GM23338 (cell line): ENCODE data around the gene SYT6. TPM values are rescaled to one million over a fixed set of nuclear protein-coding genes. Genes with fewer than 3 reads are reported as not detected.

Experiments used
- ATAC-seq: fragments of 200-7000 bp; cut with Tn5 transposase; 3 replicates; pipeline ENCODE4 v1.9.1; 2020
- DNase-seq: peaks from one replicate; pipeline ENCODE4 v3.0.0-alpha.2; 2015; ENCODE audit warnings: low spot score
- H2AFZ ChIP-seq: fragments of 200-600 bp; sonication (generic); 2 replicates; pipeline ENCODE4 v1.8.0; 2016; ENCODE audit warnings: antibody characterized with exemption, mild to moderate bottlenecking, moderate library complexity
- H3F3A ChIP-seq: fragments of 200-600 bp; sonication (generic); replicated peaks from 2 replicates; pipeline ENCODE4 v1.8.0; 2017; ENCODE audit warnings: antibody characterized with exemption, mixed run types, low read depth
- H3K27ac ChIP-seq: fragments of 200-600 bp; sonication (generic); 2 replicates; pipeline ENCODE4 v1.6.1; 2016; ENCODE audit warnings: low read depth
- H3K27me3 ChIP-seq: fragments of 200-600 bp; sonication (generic); 2 replicates; pipeline ENCODE4 v1.8.0; 2016; ENCODE audit warnings: mild to moderate bottlenecking, mixed run types, moderate library complexity; ENCODE audit not compliant: insufficient read depth
- H3K36me3 ChIP-seq: fragments of 200-600 bp; sonication (generic); 2 replicates; pipeline ENCODE4 v1.8.0; 2016; ENCODE audit warnings: mild to moderate bottlenecking; ENCODE audit not compliant: insufficient read depth
- H3K4me1 ChIP-seq: fragments of 200-600 bp; sonication (generic); 2 replicates; pipeline ENCODE4 v1.8.0; 2016; ENCODE audit warnings: mild to moderate bottlenecking, moderate library complexity; ENCODE audit not compliant: insufficient read depth
- H3K4me2 ChIP-seq: fragments of 200-600 bp; sonication (generic); 2 replicates; pipeline ENCODE4 v1.7.1; 2017; ENCODE audit warnings: mixed run types
- H3K4me3 ChIP-seq: fragments of 200-600 bp; sonication (generic); 2 replicates; pipeline ENCODE4 v1.6.1; 2016; ENCODE audit warnings: mixed run types
- H3K79me2 ChIP-seq: fragments of 200-600 bp; sonication (generic); replicated peaks from 2 replicates; pipeline ENCODE4 v1.8.0; 2017; ENCODE audit warnings: mild to moderate bottlenecking; ENCODE audit not compliant: insufficient read depth
- H3K9me2 ChIP-seq: fragments of 200-600 bp; sonication (generic); 2 replicates; pipeline ENCODE4 v1.8.0; 2017; ENCODE audit not compliant: insufficient read depth
- H4K20me1 ChIP-seq: fragments of 200-600 bp; sonication (generic); replicated peaks from 2 replicates; pipeline ENCODE4 v1.8.0; 2017; ENCODE audit warnings: mild to moderate bottlenecking; ENCODE audit not compliant: insufficient read depth
- H3K27ac Mint-ChIP-seq: 2 replicates; pipeline ENCODE4 v1.8.0; 2020; ENCODE audit warnings: inconsistent platforms, mild to moderate bottlenecking, moderate library complexity, mixed read lengths
- H3K27me3 Mint-ChIP-seq: 3 replicates; pipeline ENCODE4 v1.8.0; 2022; ENCODE audit warnings: low read depth, mild to moderate bottlenecking, moderate library complexity, mixed read lengths, inconsistent platforms; ENCODE audit not compliant: insufficient read depth, poor library complexity
- H3K36me3 Mint-ChIP-seq: 3 replicates; pipeline ENCODE4 v1.8.0; 2021; ENCODE audit warnings: low read depth, mild to moderate bottlenecking, inconsistent platforms, moderate library complexity, mixed read lengths
- H3K4me1 Mint-ChIP-seq: 3 replicates; pipeline ENCODE4 v1.8.0; 2020; ENCODE audit warnings: mild to moderate bottlenecking, inconsistent platforms, mixed read lengths
- H3K4me3 Mint-ChIP-seq: 3 replicates; pipeline ENCODE4 v1.8.0; 2021; ENCODE audit warnings: moderate library complexity, mild to moderate bottlenecking, inconsistent platforms, mixed read lengths
- H3K9me3 Mint-ChIP-seq: 3 replicates; pipeline ENCODE4 v1.8.0; 2020; ENCODE audit warnings: moderate library complexity, mild to moderate bottlenecking, inconsistent platforms, mixed read lengths
- CREB1 ChIP-seq: fragments of 250-450 bp; sonication (Bioruptor Pico); IDR thresholded peaks from 2 replicates; pipeline ENCODE4 v1.5.0; 2020; ENCODE audit warnings: low read depth, mild to moderate bottlenecking, moderate library complexity
- EZH2 ChIP-seq: fragments of 200-600 bp; sonication (generic); IDR thresholded peaks from one replicate; pipeline ENCODE4 v1.8.0; 2017; ENCODE audit warnings: antibody characterized with exemption, mild to moderate bottlenecking, low read depth; ENCODE audit not compliant: unreplicated experiment
- POLR2AphosphoS5 ChIP-seq: IDR thresholded peaks from 2 replicates; pipeline ENCODE4 v1.6.1; 2016; ENCODE audit warnings: antibody characterized with exemption, low read depth
- STAT1 ChIP-seq: IDR thresholded peaks from one replicate; pipeline ENCODE4 v1.6.1; 2016; ENCODE audit warnings: antibody characterized with exemption; ENCODE audit not compliant: unreplicated experiment
- ZNF114 ChIP-seq: fragments of 250-450 bp; sonication (Bioruptor Pico); IDR thresholded peaks from 2 replicates; pipeline ENCODE4 v1.5.0; 2020; ENCODE audit warnings: mild to moderate bottlenecking, moderate library complexity
- polyA plus RNA-seq: library from polyadenylated mRNA; unstranded; fragments of >200 nt; fragmentation: Nextera tagmentation; extraction: Ambion mirVana; gene quantifications from 2 replicates; pipeline ENCODE4 v1.2.1, GENCODE V29; 2016
- total RNA-seq: library from RNA; depleted of rRNA; stranded (reverse); fragments of >200 nt; shearing (Covaris generic); gene quantifications from 2 replicates; pipeline ENCODE4 v1.2.3, GENCODE V29; 2014
- TF ChIP-seq, protein P1 (sequence below): fragments of 250-450 bp; sonication (Bioruptor Pico); IDR thresholded peaks from 2 replicates; pipeline ENCODE4 v1.5.0; 2020; ENCODE audit warnings: mild to moderate bottlenecking, moderate library complexity
- TF ChIP-seq, protein P2 (sequence below): IDR thresholded peaks from 2 replicates; pipeline ENCODE4 v1.6.1; 2016; ENCODE audit warnings: antibody characterized with exemption

Gene SYT6
- total and polyA plus RNA-seq, 2 experiments from 2014 or later = 31.2 to 42.6 TPM

DNA sequence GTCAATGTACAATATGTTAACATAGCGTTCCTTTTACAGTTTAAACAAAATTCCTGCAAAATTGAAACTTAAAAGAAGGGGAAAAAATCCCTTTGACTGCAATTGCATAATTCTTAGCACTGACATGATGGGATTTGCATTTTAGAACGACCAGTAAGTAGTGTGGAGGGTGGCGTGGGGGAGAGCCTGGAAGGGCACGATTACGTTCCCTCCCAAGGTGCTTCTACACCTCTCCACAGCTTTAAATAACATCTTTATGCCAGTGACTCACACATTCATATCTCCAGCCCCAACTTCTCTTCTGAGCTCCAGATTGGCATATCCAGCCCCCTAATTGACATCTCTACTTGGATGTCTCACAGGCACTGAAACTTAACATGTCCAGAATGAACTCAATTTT, 110.1 kb downstream of the SYT6 start:
- H3K9me2 ChIP-seq = peaks cover 58% of the 10 kb centered on the region
- no peak overlapping the region for H3K27ac ChIP-seq
- H2AFZ ChIP-seq = no peak overlapping the region
- TF ChIP-seq, protein P1, sequence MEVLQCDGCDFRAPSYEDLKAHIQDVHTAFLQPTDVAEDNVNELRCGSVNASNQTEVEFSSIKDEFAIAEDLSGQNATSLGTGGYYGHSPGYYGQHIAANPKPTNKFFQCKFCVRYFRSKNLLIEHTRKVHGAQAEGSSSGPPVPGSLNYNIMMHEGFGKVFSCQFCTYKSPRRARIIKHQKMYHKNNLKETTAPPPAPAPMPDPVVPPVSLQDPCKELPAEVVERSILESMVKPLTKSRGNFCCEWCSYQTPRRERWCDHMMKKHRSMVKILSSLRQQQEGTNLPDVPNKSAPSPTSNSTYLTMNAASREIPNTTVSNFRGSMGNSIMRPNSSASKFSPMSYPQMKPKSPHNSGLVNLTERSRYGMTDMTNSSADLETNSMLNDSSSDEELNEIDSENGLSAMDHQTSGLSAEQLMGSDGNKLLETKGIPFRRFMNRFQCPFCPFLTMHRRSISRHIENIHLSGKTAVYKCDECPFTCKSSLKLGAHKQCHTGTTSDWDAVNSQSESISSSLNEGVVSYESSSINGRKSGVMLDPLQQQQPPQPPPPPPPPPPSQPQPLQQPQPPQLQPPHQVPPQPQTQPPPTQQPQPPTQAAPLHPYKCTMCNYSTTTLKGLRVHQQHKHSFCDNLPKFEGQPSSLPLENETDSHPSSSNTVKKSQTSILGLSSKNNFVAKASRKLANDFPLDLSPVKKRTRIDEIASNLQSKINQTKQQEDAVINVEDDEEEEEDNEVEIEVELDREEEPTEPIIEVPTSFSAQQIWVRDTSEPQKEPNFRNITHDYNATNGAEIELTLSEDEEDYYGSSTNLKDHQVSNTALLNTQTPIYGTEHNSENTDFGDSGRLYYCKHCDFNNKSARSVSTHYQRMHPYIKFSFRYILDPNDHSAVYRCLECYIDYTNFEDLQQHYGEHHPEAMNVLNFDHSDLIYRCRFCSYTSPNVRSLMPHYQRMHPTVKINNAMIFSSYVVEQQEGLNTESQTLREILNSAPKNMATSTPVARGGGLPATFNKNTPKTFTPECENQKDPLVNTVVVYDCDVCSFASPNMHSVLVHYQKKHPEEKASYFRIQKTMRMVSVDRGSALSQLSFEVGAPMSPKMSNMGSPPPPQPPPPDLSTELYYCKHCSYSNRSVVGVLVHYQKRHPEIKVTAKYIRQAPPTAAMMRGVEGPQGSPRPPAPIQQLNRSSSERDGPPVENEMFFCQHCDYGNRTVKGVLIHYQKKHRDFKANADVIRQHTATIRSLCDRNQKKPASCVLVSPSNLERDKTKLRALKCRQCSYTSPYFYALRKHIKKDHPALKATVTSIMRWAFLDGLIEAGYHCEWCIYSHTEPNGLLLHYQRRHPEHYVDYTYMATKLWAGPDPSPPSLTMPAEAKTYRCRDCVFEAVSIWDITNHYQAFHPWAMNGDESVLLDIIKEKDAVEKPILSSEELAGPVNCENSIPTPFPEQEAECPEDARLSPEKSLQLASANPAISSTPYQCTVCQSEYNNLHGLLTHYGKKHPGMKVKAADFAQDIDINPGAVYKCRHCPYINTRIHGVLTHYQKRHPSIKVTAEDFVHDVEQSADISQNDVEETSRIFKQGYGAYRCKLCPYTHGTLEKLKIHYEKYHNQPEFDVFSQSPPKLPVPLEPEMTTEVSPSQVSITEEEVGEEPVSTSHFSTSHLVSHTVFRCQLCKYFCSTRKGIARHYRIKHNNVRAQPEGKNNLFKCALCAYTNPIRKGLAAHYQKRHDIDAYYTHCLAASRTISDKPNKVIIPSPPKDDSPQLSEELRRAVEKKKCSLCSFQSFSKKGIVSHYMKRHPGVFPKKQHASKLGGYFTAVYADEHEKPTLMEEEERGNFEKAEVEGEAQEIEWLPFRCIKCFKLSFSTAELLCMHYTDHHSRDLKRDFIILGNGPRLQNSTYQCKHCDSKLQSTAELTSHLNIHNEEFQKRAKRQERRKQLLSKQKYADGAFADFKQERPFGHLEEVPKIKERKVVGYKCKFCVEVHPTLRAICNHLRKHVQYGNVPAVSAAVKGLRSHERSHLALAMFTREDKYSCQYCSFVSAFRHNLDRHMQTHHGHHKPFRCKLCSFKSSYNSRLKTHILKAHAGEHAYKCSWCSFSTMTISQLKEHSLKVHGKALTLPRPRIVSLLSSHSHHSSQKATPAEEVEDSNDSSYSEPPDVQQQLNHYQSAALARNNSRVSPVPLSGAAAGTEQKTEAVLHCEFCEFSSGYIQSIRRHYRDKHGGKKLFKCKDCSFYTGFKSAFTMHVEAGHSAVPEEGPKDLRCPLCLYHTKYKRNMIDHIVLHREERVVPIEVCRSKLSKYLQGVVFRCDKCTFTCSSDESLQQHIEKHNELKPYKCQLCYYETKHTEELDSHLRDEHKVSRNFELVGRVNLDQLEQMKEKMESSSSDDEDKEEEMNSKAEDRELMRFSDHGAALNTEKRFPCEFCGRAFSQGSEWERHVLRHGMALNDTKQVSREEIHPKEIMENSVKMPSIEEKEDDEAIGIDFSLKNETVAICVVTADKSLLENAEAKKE (CRISPR knock-in tag) = no peak
- peaks cover 16% of the 10 kb centered on the region for H3K4me1 Mint-ChIP-seq
- H3K4me3 Mint-ChIP-seq = no peak overlapping the region
- H3K4me1 ChIP-seq = peaks cover 13% of the 10 kb centered on the region
- H3K4me3 ChIP-seq = no peak overlapping the region
- H3K4me2 ChIP-seq = no peak overlapping the region
- no peaks in the 10 kb centered on the region for H3K79me2 ChIP-seq
- no peak overlapping the region for H3K27ac Mint-ChIP-seq
- peaks cover 9% of the 10 kb centered on the region for H3K36me3 ChIP-seq
- H4K20me1 ChIP-seq = no peaks in the 10 kb centered on the region
- ATAC-seq (no peak), DNase-seq (no peak)
- H3K27me3 Mint-ChIP-seq = peaks cover 8% of the 10 kb centered on the region
- peaks cover 16% of the 10 kb centered on the region for H3F3A ChIP-seq
- peaks cover 28% of the 10 kb centered on the region for H3K9me3 Mint-ChIP-seq
- peaks cover 30% of the 10 kb centered on the region for H3K36me3 Mint-ChIP-seq
- no peaks in the 10 kb centered on the region; the same call in 1 of the 2 replicates for H3K27me3 ChIP-seq

DNA sequence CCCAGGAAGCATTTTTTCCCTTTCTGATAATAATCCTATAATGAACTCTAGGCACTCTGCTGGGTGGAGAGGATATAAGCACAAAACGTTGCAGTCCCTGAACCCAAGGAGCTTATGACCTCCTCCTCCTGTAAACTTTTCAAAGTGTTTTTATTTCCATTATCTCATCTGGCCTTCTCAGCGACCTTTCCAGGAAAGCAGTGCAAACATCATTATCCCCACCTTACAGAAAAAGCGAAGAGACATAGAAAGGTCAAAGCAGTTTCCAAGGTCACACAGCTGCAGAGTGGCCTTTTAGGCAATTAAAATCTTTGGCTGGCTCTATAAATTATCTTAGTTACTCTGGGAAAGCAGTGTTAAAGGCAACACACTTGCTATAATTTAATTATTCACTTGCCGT, 110.6 kb downstream of the SYT6 start:
- Histone ChIP-seq H3K27me3 (no peaks in the 10 kb centered on the region; the same call in 1 of the 2 replicates), H2AFZ (no peak overlapping the region), H3K79me2 (no peaks in the 10 kb centered on the region), H3K27ac (no peak overlapping the region), H3K4me2 (no peak overlapping the region), H3K9me2 (peaks cover 54% of the 10 kb centered on the region), H3F3A (peaks cover 16% of the 10 kb centered on the region), H3K4me3 (no peak overlapping the region), H3K4me1 (peaks cover 14% of the 10 kb centered on the region), H4K20me1 (no peaks in the 10 kb centered on the region), H3K36me3 (peaks cover 9% of the 10 kb centered on the region)
- DNase-seq = no peak
- no peak overlapping the region for H3K4me3 Mint-ChIP-seq
- H3K9me3 Mint-ChIP-seq = peaks cover 23% of the 10 kb centered on the region
- no peak overlapping the region for H3K27ac Mint-ChIP-seq
- ATAC-seq = no peak
- peaks cover 25% of the 10 kb centered on the region for H3K36me3 Mint-ChIP-seq
- peaks cover 7% of the 10 kb centered on the region for H3K27me3 Mint-ChIP-seq
- peaks cover 21% of the 10 kb centered on the region for H3K4me1 Mint-ChIP-seq
- TF ChIP-seq POLR2AphosphoS5 (no peak), ZNF114 (CRISPR knock-in tag) (no peak), CREB1 (CRISPR knock-in tag) (no peak), STAT1 (no peak), EZH2 (no peak)
- TF ChIP-seq, protein P2, sequence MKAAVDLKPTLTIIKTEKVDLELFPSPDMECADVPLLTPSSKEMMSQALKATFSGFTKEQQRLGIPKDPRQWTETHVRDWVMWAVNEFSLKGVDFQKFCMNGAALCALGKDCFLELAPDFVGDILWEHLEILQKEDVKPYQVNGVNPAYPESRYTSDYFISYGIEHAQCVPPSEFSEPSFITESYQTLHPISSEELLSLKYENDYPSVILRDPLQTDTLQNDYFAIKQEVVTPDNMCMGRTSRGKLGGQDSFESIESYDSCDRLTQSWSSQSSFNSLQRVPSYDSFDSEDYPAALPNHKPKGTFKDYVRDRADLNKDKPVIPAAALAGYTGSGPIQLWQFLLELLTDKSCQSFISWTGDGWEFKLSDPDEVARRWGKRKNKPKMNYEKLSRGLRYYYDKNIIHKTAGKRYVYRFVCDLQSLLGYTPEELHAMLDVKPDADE = no peak
